Measurements from ENCODE around the gene GALR2. TPM values are rescaled to one million over a fixed set of nuclear protein-coding genes. Genes with fewer than 3 reads are reported as not detected.

GALR2 gene
- total RNA-seq, 2 donors from 2014 or later: 0.80 TPM; not detected in 1

DNA sequence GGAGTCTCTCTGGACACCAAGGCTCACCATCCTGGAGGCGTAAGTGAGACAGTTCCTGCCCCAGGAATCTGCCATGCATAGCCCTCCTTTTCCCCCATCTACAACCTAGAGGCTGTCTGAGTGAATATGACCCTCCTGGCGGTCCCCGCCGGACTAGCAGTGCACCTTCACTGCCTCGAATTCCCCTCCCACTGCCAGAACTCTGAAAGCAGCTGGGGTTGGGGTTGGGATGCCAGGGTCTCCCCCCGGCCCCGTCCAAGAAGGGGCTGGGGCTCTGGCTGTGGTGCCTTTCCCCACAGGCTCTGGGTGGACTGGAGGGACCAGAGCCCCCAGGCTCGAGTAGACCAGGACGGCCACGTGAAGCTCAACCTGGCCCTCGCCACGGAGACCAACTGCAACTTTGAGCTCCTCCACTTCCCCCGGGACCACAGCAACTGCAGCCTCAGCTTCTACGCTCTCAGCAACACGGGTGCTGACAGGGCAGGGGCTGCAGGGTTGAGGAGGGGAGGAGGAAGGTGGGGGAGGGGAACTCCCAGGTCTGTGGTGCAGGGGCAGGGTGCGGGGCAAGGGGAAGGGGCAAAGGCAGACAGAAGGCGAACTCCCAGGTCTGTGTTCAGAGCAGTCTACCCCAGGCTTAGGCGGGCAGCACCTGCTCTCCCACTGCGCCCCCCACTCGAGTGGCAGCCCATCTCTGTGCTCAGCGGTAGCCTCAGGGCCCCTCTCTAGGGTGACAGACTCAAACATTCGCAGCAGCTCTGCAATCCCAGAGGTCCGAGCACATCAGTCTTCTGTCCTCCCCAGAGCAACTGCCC lies 5.6 kb downstream of the GALR2 start:
- TF ChIP-seq, protein P1, sequence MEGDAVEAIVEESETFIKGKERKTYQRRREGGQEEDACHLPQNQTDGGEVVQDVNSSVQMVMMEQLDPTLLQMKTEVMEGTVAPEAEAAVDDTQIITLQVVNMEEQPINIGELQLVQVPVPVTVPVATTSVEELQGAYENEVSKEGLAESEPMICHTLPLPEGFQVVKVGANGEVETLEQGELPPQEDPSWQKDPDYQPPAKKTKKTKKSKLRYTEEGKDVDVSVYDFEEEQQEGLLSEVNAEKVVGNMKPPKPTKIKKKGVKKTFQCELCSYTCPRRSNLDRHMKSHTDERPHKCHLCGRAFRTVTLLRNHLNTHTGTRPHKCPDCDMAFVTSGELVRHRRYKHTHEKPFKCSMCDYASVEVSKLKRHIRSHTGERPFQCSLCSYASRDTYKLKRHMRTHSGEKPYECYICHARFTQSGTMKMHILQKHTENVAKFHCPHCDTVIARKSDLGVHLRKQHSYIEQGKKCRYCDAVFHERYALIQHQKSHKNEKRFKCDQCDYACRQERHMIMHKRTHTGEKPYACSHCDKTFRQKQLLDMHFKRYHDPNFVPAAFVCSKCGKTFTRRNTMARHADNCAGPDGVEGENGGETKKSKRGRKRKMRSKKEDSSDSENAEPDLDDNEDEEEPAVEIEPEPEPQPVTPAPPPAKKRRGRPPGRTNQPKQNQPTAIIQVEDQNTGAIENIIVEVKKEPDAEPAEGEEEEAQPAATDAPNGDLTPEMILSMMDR (IDR thresholded peaks at IDR 0.05): no peak
- no peak for TF ChIP-seq POLR2AphosphoS5 (IDR thresholded peaks at IDR 0.05)
- TF ChIP-seq POLR2A (IDR thresholded peaks at IDR 0.05): no peak
- Histone ChIP-seq H3K27me3 (replicated peaks; ENCODE audit: insufficient read depth) (peaks cover 16% of the 10 kb centered on the region), H3K4me1 (replicated peaks) (no peaks in the 10 kb centered on the region), H3K27ac (no peak overlapping the region), H3K4me3 (no peak overlapping the region), H3K36me3 (peaks cover 0 to 20% of the 10 kb centered on the region in 2 donors), H3K9me3 (no peaks in the 10 kb centered on the region)
- 5% methylated on average over 22 of the region's 23 CpGs for WGBS
- intact Hi-C loops (cut with DNase I): no loop called here
- DNase-seq (ENCODE audit: low spot score): no peak

GRCh38 chr17:76080768-76081287 lies 6.2 kb downstream of the GALR2 start:
- TF ChIP-seq, protein P1 (IDR thresholded peaks at IDR 0.05): no peak
- TF ChIP-seq POLR2A (IDR thresholded peaks at IDR 0.05): no peak
- intact Hi-C loops (cut with DNase I): no loop called here
- no peak for DNase-seq (ENCODE audit: low spot score)

DNA sequence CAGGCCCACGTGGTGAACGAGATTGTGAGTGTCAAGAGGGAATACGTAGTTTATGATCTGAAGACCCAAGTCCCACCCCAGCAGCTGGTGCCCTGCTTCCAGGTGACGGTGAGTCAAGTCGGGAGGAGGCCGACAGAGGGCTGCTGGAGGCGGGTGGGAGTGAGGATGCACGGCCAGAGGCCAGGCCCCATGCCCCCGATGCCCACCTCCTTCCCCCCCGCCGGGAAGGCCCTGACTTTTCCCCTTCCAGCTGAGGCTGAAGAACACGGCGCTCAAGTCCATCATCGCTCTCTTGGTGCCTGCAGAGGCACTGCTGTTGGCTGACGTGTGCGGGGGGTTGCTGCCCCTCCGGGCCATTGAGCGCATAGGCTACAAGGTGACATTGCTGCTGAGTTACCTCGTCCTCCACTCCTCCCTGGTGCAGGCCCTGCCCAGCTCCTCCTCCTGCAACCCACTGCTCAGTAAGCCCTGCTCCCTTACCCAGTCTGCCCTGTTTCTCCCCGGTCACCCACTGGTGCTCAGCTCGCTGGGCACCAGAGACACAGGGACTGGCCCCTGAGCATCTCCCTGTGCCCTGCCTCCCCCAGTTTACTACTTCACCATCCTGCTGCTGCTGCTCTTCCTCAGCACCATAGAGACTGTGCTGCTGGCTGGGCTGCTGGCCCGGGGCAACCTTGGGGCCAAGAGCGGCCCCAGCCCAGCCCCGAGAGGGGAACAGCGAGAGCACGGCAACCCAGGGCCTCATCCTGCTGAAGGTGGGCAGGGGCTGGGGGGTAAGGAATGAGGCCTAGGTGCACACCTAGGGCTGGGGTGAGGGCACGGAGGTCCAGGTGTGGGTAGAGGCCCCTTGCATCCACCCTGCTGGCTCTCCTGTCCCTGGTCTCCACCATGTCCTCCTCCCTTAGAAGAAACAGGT lies 7.0 kb downstream of the GALR2 start:
- intact Hi-C loops (cut with DNase I): no loop called here
- H3K9me3 ChIP-seq: no peaks in the 10 kb centered on the region
- H3K4me1 ChIP-seq (replicated peaks): no peaks in the 10 kb centered on the region
- no peak for DNase-seq (ENCODE audit: low spot score)
- no peak overlapping the region for H3K27ac ChIP-seq
- H3K36me3 ChIP-seq: peaks cover 10 to 31% of the 10 kb centered on the region in 2 donors
- TF ChIP-seq, protein P1 (IDR thresholded peaks at IDR 0.05): no peak
- no peak for TF ChIP-seq POLR2A (IDR thresholded peaks at IDR 0.05)
- TF ChIP-seq POLR2AphosphoS5 (IDR thresholded peaks at IDR 0.05): no peak
- H3K27me3 ChIP-seq (replicated peaks; ENCODE audit: insufficient read depth): peaks cover 7% of the 10 kb centered on the region
- H3K4me3 ChIP-seq: no peak overlapping the region
- 69% methylated on average over 22 of the region's 27 CpGs for WGBS

More at GRCh38 chr17:76080768-76081287, 6.2 kb downstream of the GALR2 start:
- Histone ChIP-seq H3K27me3 (replicated peaks; ENCODE audit: insufficient read depth) (peaks cover 13% of the 10 kb centered on the region), H3K36me3 (peaks cover 4 to 27% of the 10 kb centered on the region in 2 donors), H3K27ac (no peak overlapping the region), H3K4me3 (no peak overlapping the region), H3K4me1 (replicated peaks) (no peaks in the 10 kb centered on the region), H3K9me3 (no peaks in the 10 kb centered on the region)
- 48% methylated on average over 4 of the region's 6 CpGs for WGBS

- Histone ChIP-seq H3K9me3 (no peaks in the 10 kb centered on the region), H3K36me3 (peaks cover 10 to 34% of the 10 kb centered on the region in 2 donors), H3K27me3 (replicated peaks; ENCODE audit: insufficient read depth) (no peaks in the 10 kb centered on the region), H3K4me3 (no peak overlapping the region), H3K4me1 (replicated peaks) (no peaks in the 10 kb centered on the region), H3K27ac (no peak overlapping the region)
- TF ChIP-seq POLR2AphosphoS5 (IDR thresholded peaks at IDR 0.05): no peak
- TF ChIP-seq, protein P1 (IDR thresholded peaks at IDR 0.05): no peak
- TF ChIP-seq POLR2A (IDR thresholded peaks at IDR 0.05): no peak
- intact Hi-C loops (cut with DNase I): no loop called here
- DNase-seq (ENCODE audit: low spot score): no peak
- WGBS: 74% methylated on average over 20 of the region's 20 CpGs
Observed at GRCh38 chr17:76082326-76083251, 8.0 kb downstream of the GALR2 start.
